Liver (tissue), 3 donors: Measurements from ENCODE around the gene RAPGEF1.

Experiments used
- ATF3 ChIP-seq: IDR thresholded peaks from 2 replicates; pipeline ENCODE4 v1.6.1; 2016; ENCODE audit warnings: antibody characterized with exemption
- CTCF ChIP-seq: fragments of 150-350 bp; IDR thresholded peaks from 2 replicates; pipeline ENCODE4 v1.5.1; 2017; ENCODE audit warnings: improper control_type of control experiment, low read depth, low read length; ENCODE audit not compliant: missing input control
- FOXA1 ChIP-seq: IDR thresholded peaks from 2 replicates; pipeline ENCODE4 v1.6.1; 2016; ENCODE audit warnings: antibody characterized with exemption
- REST ChIP-seq: IDR thresholded peaks from 2 replicates; pipeline ENCODE4 v1.6.1; 2016; ENCODE audit warnings: antibody characterized with exemption, mild to moderate bottlenecking
- RXRA ChIP-seq, 2 donors: IDR thresholded peaks; 2 replicates each; pipeline ENCODE4 v1.6.1; 2017 to 2018; ENCODE audit warnings: antibody characterized with exemption in 2 of 2, mild to moderate bottlenecking in 1 of 2
- YY1 ChIP-seq: IDR thresholded peaks from 2 replicates; pipeline ENCODE4 v1.6.1; 2016; ENCODE audit warnings: antibody characterized with exemption, mild to moderate bottlenecking
- TF ChIP-seq, protein P1 (sequence below): IDR thresholded peaks from 2 replicates; pipeline ENCODE4 v1.6.1; 2016; ENCODE audit warnings: antibody characterized with exemption
- TF ChIP-seq, protein P2 (sequence below): IDR thresholded peaks from 2 replicates; pipeline ENCODE4 v1.6.1; 2016; ENCODE audit warnings: antibody characterized with exemption
- donor health status: healthy.
- donor health status: healthy.

- TF ChIP-seq CTCF (no peak), YY1 (no peak), ATF3 (no peak), RXRA (IDR thresholded peaks at IDR 0.05) (no peak), FOXA1 (no peak), REST (no peak)
- TF ChIP-seq, protein P1, sequence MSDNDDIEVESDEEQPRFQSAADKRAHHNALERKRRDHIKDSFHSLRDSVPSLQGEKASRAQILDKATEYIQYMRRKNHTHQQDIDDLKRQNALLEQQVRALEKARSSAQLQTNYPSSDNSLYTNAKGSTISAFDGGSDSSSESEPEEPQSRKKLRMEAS: no peak
- TF ChIP-seq, protein P2, sequence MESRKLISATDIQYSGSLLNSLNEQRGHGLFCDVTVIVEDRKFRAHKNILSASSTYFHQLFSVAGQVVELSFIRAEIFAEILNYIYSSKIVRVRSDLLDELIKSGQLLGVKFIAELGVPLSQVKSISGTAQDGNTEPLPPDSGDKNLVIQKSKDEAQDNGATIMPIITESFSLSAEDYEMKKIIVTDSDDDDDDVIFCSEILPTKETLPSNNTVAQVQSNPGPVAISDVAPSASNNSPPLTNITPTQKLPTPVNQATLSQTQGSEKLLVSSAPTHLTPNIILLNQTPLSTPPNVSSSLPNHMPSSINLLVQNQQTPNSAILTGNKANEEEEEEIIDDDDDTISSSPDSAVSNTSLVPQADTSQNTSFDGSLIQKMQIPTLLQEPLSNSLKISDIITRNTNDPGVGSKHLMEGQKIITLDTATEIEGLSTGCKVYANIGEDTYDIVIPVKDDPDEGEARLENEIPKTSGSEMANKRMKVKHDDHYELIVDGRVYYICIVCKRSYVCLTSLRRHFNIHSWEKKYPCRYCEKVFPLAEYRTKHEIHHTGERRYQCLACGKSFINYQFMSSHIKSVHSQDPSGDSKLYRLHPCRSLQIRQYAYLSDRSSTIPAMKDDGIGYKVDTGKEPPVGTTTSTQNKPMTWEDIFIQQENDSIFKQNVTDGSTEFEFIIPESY: no peak
These were observed 43.9 kb downstream of the RAPGEF1 start for GRCh38 chr9:131695836-131696460.
